Measurements from ENCODE around the gene UPK1A.

GRCh38 chr19:35722461-35722860, 56.1 kb downstream of the UPK1A start:
- TF ChIP-seq CTCF (IDR thresholded peaks at IDR 0.05) (no peak), EZH2 (IDR thresholded peaks at IDR 0.05; ENCODE audit: borderline replicate concordance, insufficient read depth, low read depth, low read length, poor library complexity, severe bottlenecking) (no peak)

Data from B cell (primary cell).